Adrenal gland (tissue), 5 donors: ENCODE results near the gene LMAN1L.

ENCODE experiments used
- CTCF ChIP-seq, 6 experiments: fragments of 450-650 bp in 4 of 6; fragments of 200-600 bp in 2 of 6; sonication (generic) in 1 of 6; IDR thresholded peaks; 1 replicate in 5 of 6; 2 replicates in 1 of 6; pipeline versions ENCODE4 v1.5.1 to v1.8.0; 2016 to 2021; ENCODE audit warnings: antibody characterized with exemption in 6 of 6, mild to moderate bottlenecking in 2 of 6, moderate library complexity in 1 of 6
- POLR2A ChIP-seq, 2 donors: fragments of 450-650 bp; IDR thresholded peaks; one replicate each; pipeline ENCODE4 v1.6.1; 2017; ENCODE audit warnings: antibody characterized with exemption in 2 of 2, mild to moderate bottlenecking in 2 of 2, moderate library complexity in 1 of 2
- donor health status: DM: no; HTN: no; CAD: no.

- TF ChIP-seq CTCF (IDR thresholded peaks at IDR 0.05) = no peak
- TF ChIP-seq POLR2A (IDR thresholded peaks at IDR 0.05) = no peak
Observed at GRCh38 chr15:74828835-74829234, 16.2 kb downstream of the LMAN1L start.
